Measurements from ENCODE around the gene NRCAM. TPM values are rescaled to one million over a fixed set of nuclear protein-coding genes. Genes with fewer than 3 reads are reported as not detected.

NRCAM gene
- total and polyA plus RNA-seq, 10 of the 15 experiments (the other 5 are each of a cell fraction or from before 2014, with no cell fraction given), result 0.30 to 2.0 (median 1.0) TPM

- Histone ChIP-seq H3K4me1 (ENCODE audit: control insufficient read depth, insufficient read depth, low read length) (peaks cover 19% of the 10 kb centered on the region), H3K4me3 (no peak overlapping the region), H3K9me3 (replicated peaks; ENCODE audit: control insufficient read depth, insufficient read depth, low read length) (no peaks in the 10 kb centered on the region), H3K79me2 (ENCODE audit: control insufficient read depth, insufficient read depth, low read length) (no peaks in the 10 kb centered on the region), H3K27me3 (replicated peaks in 1 of 2; ENCODE audit: control insufficient read depth in 2 of 2, insufficient read depth in 2 of 2, low read length in 1 of 2) (no peaks in the 10 kb centered on the region), H2AFZ (ENCODE audit: control insufficient read depth, low read depth, low read length) (no peak overlapping the region), H4K20me1 (ENCODE audit: control insufficient read depth, insufficient read depth) (no peaks in the 10 kb centered on the region), H3K4me2 (ENCODE audit: control insufficient read depth, insufficient read depth) (no peak overlapping the region), H3K27ac (ENCODE audit: control insufficient read depth, insufficient read depth) (no peak overlapping the region), H3K9ac (ENCODE audit: control insufficient read depth, insufficient read depth, low read length) (no peak overlapping the region), H3K36me3 (ENCODE audit: control insufficient read depth in 2 of 2, insufficient read depth in 2 of 2, low read length in 1 of 2) (no peaks in the 10 kb centered on the region)
- intact Hi-C loops (cut with micrococcal nuclease; ENCODE audit: unreplicated experiment) (no loop called here), in situ Hi-C loops (cut with MboI) (no loop called here)
- TF ChIP-seq BACH1 (IDR thresholded peaks at IDR 0.05; ENCODE audit: borderline replicate concordance), result no peak
- RAD21 ChIA-PET (ENCODE audit: unreplicated experiment), result interaction anchor here (1.0 kb wide), 1 partner anchor 30 kb away, joined by 3 read pairs; no protein-coding TSS in a partner anchor
- WGBS (ENCODE audit: insufficient coverage, insufficient replicate concordance, low lambda C conversion rate, missing lambda C conversion rate), result 95% methylated on average over 2 of the region's 2 CpGs
- BruUV-seq (replicated peaks), result no TSS peak
- FAIRE-seq (no peak), DNase-seq (ENCODE audit: low read depth, low spot score) (no peak), ATAC-seq (no peak)
- SMC1A ChIA-PET (ENCODE audit: uncharacterized antibody, unreplicated experiment), result interaction anchor here (0.6 to 3.2 kb wide), 4 partner anchors 8 to 45 kb away, joined by 3 to 10 read pairs (median 8); no protein-coding TSS in a partner anchor
- CTCF ChIA-PET, result interaction anchor here (1.2 kb wide), 2 partner anchors 48 to 123 kb away, joined by 3 to 5 read pairs; no protein-coding TSS in a partner anchor
- POLR2A ChIA-PET, result no interaction called here
These were observed 126.7 kb downstream of the NRCAM start for GRCh38 chr7:108329514-108329913.

GRCh38 chr7:108328174-108328651 is 128.0 kb downstream of the NRCAM start:
- peak; percentile 82 for ATAC-seq
- no peaks in the 10 kb centered on the region for H3K27me3 ChIP-seq (replicated peaks in 1 of 2; ENCODE audit: control insufficient read depth in 2 of 2, insufficient read depth in 2 of 2, low read length in 1 of 2)
- H3K27ac ChIP-seq (ENCODE audit: control insufficient read depth, insufficient read depth), result no peak overlapping the region
- no peaks in the 10 kb centered on the region for H3K9me3 ChIP-seq (replicated peaks; ENCODE audit: control insufficient read depth, insufficient read depth, low read length)
- ChIA-PET RAD21 (ENCODE audit: unreplicated experiment) (interaction anchor here (1.0 to 1.5 kb wide), 3 partner anchors 17 to 119 kb away, joined by 4 to 5 read pairs (median 4); no protein-coding TSS in a partner anchor), SMC1A (ENCODE audit: uncharacterized antibody, unreplicated experiment) (interaction anchor here (1.1 to 3.2 kb wide), 8 partner anchors 9 to 141 kb away, joined by 3 to 10 read pairs (median 4); no protein-coding TSS in a partner anchor), POLR2A (interaction anchor here (1.2 to 1.6 kb wide), 2 partner anchors 12 to 15 kb away, joined by 3 to 5 read pairs; no protein-coding TSS in a partner anchor), CTCF (interaction anchor here (0.6 to 2.4 kb wide), 10 partner anchors 15 to 169 kb away, joined by 3 to 7 read pairs (median 4); no protein-coding TSS in a partner anchor)
- H3K36me3 ChIP-seq (ENCODE audit: control insufficient read depth in 2 of 2, insufficient read depth in 2 of 2, low read length in 1 of 2), result no peaks in the 10 kb centered on the region
- no peak overlapping the region for H2AFZ ChIP-seq (ENCODE audit: control insufficient read depth, low read depth, low read length)
- FAIRE-seq, result peak; percentile 84
- intact Hi-C loops (cut with micrococcal nuclease; ENCODE audit: unreplicated experiment), result no loop called here
- H3K79me2 ChIP-seq (ENCODE audit: control insufficient read depth, insufficient read depth, low read length), result no peaks in the 10 kb centered on the region
- in situ Hi-C loops (cut with MboI), result no loop called here
- no peak overlapping the region for H3K9ac ChIP-seq (ENCODE audit: control insufficient read depth, insufficient read depth, low read length)
- DNase-seq (ENCODE audit: low read depth, low spot score), result peak; percentile 36
- no TSS peak for BruUV-seq (replicated peaks)
- H3K4me3 ChIP-seq, result no peak overlapping the region
- H3K4me1 ChIP-seq (ENCODE audit: control insufficient read depth, insufficient read depth, low read length), result peaks cover 19% of the 10 kb centered on the region
- 0% methylated on average over 2 of the region's 2 CpGs for WGBS (ENCODE audit: insufficient coverage, insufficient replicate concordance, low lambda C conversion rate, missing lambda C conversion rate)
- no peaks in the 10 kb centered on the region for H4K20me1 ChIP-seq (ENCODE audit: control insufficient read depth, insufficient read depth)
- H3K4me2 ChIP-seq (ENCODE audit: control insufficient read depth, insufficient read depth), result peak overlapping the region; percentile 39
- TF ChIP-seq SKIL (IDR thresholded peaks at IDR 0.05; ENCODE audit: low read depth, poor library complexity, severe bottlenecking), result no peak
- TF ChIP-seq CUX1 (IDR thresholded peaks at IDR 0.05; ENCODE audit: insufficient replicate concordance, low read depth, low read length), result peak; percentile 70
- no peak for TF ChIP-seq BHLHE40 (IDR thresholded peaks at IDR 0.05; ENCODE audit: borderline replicate concordance in 1 of 2, low read depth in 2 of 2, low read length in 1 of 2)
- TF ChIP-seq NBN (IDR thresholded peaks at IDR 0.05), result no peak
- no peak for TF ChIP-seq USF1 (IDR thresholded peaks at IDR 0.05; ENCODE audit: borderline replicate concordance, extremely low read length, insufficient read depth, low read depth, low read length)
